CMK (cell line): ENCODE measurements around the gene OR13A1.
A peak's percentile ranks its signal among the peaks of the same experiment; 100 is the strongest.
"Not testable (repeated sequence)": the region's sequence is repeated elsewhere in the genome, so short reads cannot be mapped to it uniquely, and the experiment has no call there.

ENCODE experiments used
- DNase-seq: peaks from one replicate; pipeline ENCODE4 v3.0.0-alpha.2; 2010; ENCODE audit warnings: low read depth

Gene OR13A1

GRCh38 chr10:45315508-45315907, at the start of gene OR13A1:
Gene OR13A1 (minus strand): TSS chr10:45315608. CDS start chr10:45304422, 11,186 bp downstream.
- DNase-seq: no peak

- not testable (repeated sequence) for DNase-seq
These were observed 46.8 kb upstream of the OR13A1 start for GRCh38 chr10:45361983-45362799.

GRCh38 chr10:45358961-45359360, 43.6 kb upstream of the OR13A1 start:
- not testable (repeated sequence) for DNase-seq

GRCh38 chr10:45355494-45355893, 40.1 kb upstream of the OR13A1 start:
- no peak for DNase-seq

GRCh38 chr10:45354261-45354660, 38.9 kb upstream of the OR13A1 start:
- peak; percentile 80 for DNase-seq

GRCh38 chr10:45353186-45353585, 37.8 kb upstream of the OR13A1 start:
- DNase-seq: peak; percentile 44

- not testable (repeated sequence) for DNase-seq
These were observed 32.9 kb upstream of the OR13A1 start for GRCh38 chr10:45348196-45348765.

- not testable (repeated sequence) for DNase-seq
These were observed 32.1 kb upstream of the OR13A1 start for GRCh38 chr10:45347464-45347863.

- DNase-seq: not testable (repeated sequence)
These were observed 31.4 kb upstream of the OR13A1 start for GRCh38 chr10:45346652-45347335.

GRCh38 chr10:45340420-45340819, 25.0 kb upstream of the OR13A1 start:
- not testable (repeated sequence) for DNase-seq

- DNase-seq: no peak
These were observed 24.5 kb upstream of the OR13A1 start for GRCh38 chr10:45339894-45340293.

- DNase-seq: not testable (repeated sequence)
These were observed 16.4 kb upstream of the OR13A1 start for GRCh38 chr10:45331824-45332223.

- DNase-seq: not testable (repeated sequence)
These were observed 11.5 kb upstream of the OR13A1 start for GRCh38 chr10:45326864-45327263.

- DNase-seq: no peak
These were observed 9.7 kb upstream of the OR13A1 start for GRCh38 chr10:45325116-45325515.

GRCh38 chr10:45319702-45320101, 4.3 kb upstream of the OR13A1 start:
- no peak for DNase-seq

GRCh38 chr10:45313264-45313873, 2.0 kb downstream of the OR13A1 start:
- DNase-seq: no peak

GRCh38 chr10:45308707-45309106, 6.7 kb downstream of the OR13A1 start:
- peak; percentile 21 for DNase-seq

- DNase-seq: no peak
These were observed 12.8 kb downstream of the OR13A1 start for GRCh38 chr10:45302573-45302972.

GRCh38 chr10:45298341-45298955, 17.0 kb downstream of the OR13A1 start:
- DNase-seq: not testable (repeated sequence)

GRCh38 chr10:45294681-45295080, 20.7 kb downstream of the OR13A1 start:
- no peak for DNase-seq

GRCh38 chr10:45286980-45287379, 28.4 kb downstream of the OR13A1 start:
- DNase-seq: no peak

GRCh38 chr10:45282061-45282460, 33.3 kb downstream of the OR13A1 start:
- no peak for DNase-seq
